OCI-LY7 (cell line): ENCODE data around the gene HSPB3. TPM values are rescaled to one million over a fixed set of nuclear protein-coding genes. Genes with fewer than 3 reads are reported as not detected.
"Not testable (repeated sequence)": the region's sequence is repeated elsewhere in the genome, so short reads cannot be mapped to it uniquely, and the experiment has no call there.

Experiments used
- BruUV-seq: library from RNA; stranded (reverse); fragments of 400-500 nt; replicated peaks from 2 replicates; lab custom pipeline; 2021; lab: Mats Ljungman, UMichigan
- CTCF ChIA-PET: fragments of 300-600 bp; sonication (Branson Sonifier 250); formaldehyde crosslinking; loops from one replicate; lab custom pipeline; 2022; ENCODE audit warnings: antibody characterized with exemption; ENCODE audit not compliant: unreplicated experiment; lab: Charles Lee
- POLR2A ChIA-PET: fragments of 300-600 bp; sonication (Branson Sonifier 250); formaldehyde crosslinking; loops from one replicate; lab custom pipeline; 2022; ENCODE audit warnings: antibody characterized with exemption; lab: Charles Lee
- DNase-seq: peaks from one replicate; pipeline ENCODE4 v3.0.0-alpha.2; 2015; ENCODE audit warnings: low spot score
- H2AFZ ChIP-seq: fragments of 200-600 bp; sonication (generic), shearing (Covaris generic); 2 replicates; pipeline ENCODE4 v1.6.1; 2014; ENCODE audit warnings: mild to moderate bottlenecking, antibody characterized with exemption, low read length, moderate library complexity
- H3K27ac ChIP-seq: fragments of 200-600 bp; sonication (generic); 2 replicates; pipeline ENCODE4 v1.5.1; 2014; ENCODE audit warnings: mixed run types, low read depth, mild to moderate bottlenecking, moderate library complexity, low read length, inconsistent platforms; ENCODE audit not compliant: poor library complexity, severe bottlenecking
- H3K36me3 ChIP-seq: fragments of 200-600 bp; sonication (generic); 2 replicates; pipeline ENCODE4 v1.6.1; 2014; ENCODE audit warnings: mild to moderate bottlenecking, antibody characterized with exemption, low read length, moderate library complexity, mixed read lengths; ENCODE audit not compliant: insufficient read depth
- H3K4me1 ChIP-seq: fragments of 200-600 bp; sonication (generic); 2 replicates; pipeline ENCODE4 v1.5.1; 2014; ENCODE audit warnings: mild to moderate bottlenecking, low read length; ENCODE audit not compliant: insufficient read depth, poor library complexity, severe bottlenecking
- H3K4me2 ChIP-seq: fragments of 200-600 bp; sonication (generic); 2 replicates; pipeline ENCODE4 v1.6.1; 2014; ENCODE audit warnings: mild to moderate bottlenecking, low read length
- H3K4me3 ChIP-seq: fragments of 200-600 bp; sonication (generic); 2 replicates; pipeline ENCODE4 v1.5.1; 2014; ENCODE audit warnings: mild to moderate bottlenecking, low read depth, low read length; ENCODE audit not compliant: poor library complexity, severe bottlenecking
- H3K79me2 ChIP-seq: fragments of 200-600 bp; sonication (generic); 2 replicates; pipeline ENCODE4 v1.6.1; 2016; ENCODE audit warnings: low read depth, mild to moderate bottlenecking, low read length, moderate library complexity, mixed read lengths; ENCODE audit not compliant: insufficient read depth
- H3K9me2 ChIP-seq: fragments of 200-600 bp; sonication (generic); 2 replicates; pipeline ENCODE4 v1.6.1; 2016; ENCODE audit warnings: mild to moderate bottlenecking, low read length, mixed read lengths; ENCODE audit not compliant: insufficient read depth
- H3K9me3 ChIP-seq: fragments of 200-600 bp; sonication (generic); 2 replicates; pipeline ENCODE4 v1.6.1; 2014; ENCODE audit warnings: mild to moderate bottlenecking, mixed run types, low read length, mixed read lengths
- H4K20me1 ChIP-seq: fragments of 200-600 bp; sonication (generic); 2 replicates; pipeline ENCODE4 v1.6.1; 2014; ENCODE audit warnings: mild to moderate bottlenecking, antibody characterized with exemption, low read length, moderate library complexity, mixed read lengths; ENCODE audit not compliant: insufficient read depth
- EZH2phosphoT487 ChIP-seq: fragments of 200-600 bp; sonication (generic); IDR thresholded peaks from 2 replicates; pipeline ENCODE4 v1.6.1; 2018; ENCODE audit warnings: low read depth, borderline replicate concordance, mild to moderate bottlenecking, mixed run types, antibody characterized with exemption, low read length, moderate library complexity, mixed read lengths
- intact Hi-C: fragments of 100-400 bp; cut with micrococcal nuclease; formaldehyde crosslinking; loops from one replicate; pipeline ENCODE4 v1.10.0; 2022; ENCODE audit not compliant: unreplicated experiment
- total RNA-seq, 2 experiments: library from RNA; depleted of rRNA in 1 of 2; stranded (reverse); fragments of >200 nt in 1 of 2; shearing (Covaris generic) in 1 of 2; gene quantifications; 2 replicates each; pipeline ENCODE4 v1.2.3, GENCODE V29; 2014 to 2022
- TF ChIP-seq, protein P1 (sequence below): fragments of 200-600 bp; sonication (generic); conservative IDR thresholded peaks from 2 replicates; pipeline ENCODE4 v1.5.1; 2014; ENCODE audit warnings: mild to moderate bottlenecking, antibody characterized with exemption, low read length, moderate library complexity, mixed read lengths

The HSPB3 gene
- total RNA-seq, 2 experiments from 2014 or later: not detected

DNA sequence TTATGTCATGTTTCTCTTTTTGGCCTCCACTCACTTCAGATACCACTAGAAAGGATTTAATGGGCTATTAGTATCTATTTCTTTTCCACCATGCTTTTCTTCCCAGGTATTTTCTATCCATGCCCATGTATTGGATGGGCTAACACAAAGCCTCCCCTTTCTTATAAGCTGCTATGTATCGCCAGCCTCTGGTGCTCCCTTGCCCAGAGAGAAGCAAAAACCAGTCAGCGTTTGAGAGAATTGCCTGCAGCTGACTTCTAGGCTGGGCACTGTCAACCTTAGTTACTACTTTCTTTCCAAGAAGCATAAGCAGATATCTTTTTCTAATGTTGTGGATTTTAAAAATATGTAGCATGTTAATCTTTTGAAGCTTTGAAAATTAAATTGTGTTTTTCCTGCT is 30.2 kb upstream of the HSPB3 start:
- Histone ChIP-seq H3K79me2 (no peaks in the 10 kb centered on the region), H2AFZ (no peak overlapping the region), H3K27ac (no peak overlapping the region), H4K20me1 (no peaks in the 10 kb centered on the region), H3K9me3 (no peaks in the 10 kb centered on the region), H3K9me2 (no peaks in the 10 kb centered on the region), H3K4me2 (no peak overlapping the region), H3K36me3 (no peaks in the 10 kb centered on the region), H3K4me3 (no peak overlapping the region), H3K4me1 (no peaks in the 10 kb centered on the region)
- CTCF ChIA-PET: no interaction called here
- no TSS peak for BruUV-seq
- no peak for DNase-seq
- POLR2A ChIA-PET: interaction anchor here (1.3 to 2.5 kb wide), 2 partner anchors 13 to 15 kb away, joined by 6 to 10 read pairs; no protein-coding TSS in a partner anchor
- intact Hi-C loops: no loop called here
- TF ChIP-seq EZH2phosphoT487: no peak
- TF ChIP-seq, protein P1, sequence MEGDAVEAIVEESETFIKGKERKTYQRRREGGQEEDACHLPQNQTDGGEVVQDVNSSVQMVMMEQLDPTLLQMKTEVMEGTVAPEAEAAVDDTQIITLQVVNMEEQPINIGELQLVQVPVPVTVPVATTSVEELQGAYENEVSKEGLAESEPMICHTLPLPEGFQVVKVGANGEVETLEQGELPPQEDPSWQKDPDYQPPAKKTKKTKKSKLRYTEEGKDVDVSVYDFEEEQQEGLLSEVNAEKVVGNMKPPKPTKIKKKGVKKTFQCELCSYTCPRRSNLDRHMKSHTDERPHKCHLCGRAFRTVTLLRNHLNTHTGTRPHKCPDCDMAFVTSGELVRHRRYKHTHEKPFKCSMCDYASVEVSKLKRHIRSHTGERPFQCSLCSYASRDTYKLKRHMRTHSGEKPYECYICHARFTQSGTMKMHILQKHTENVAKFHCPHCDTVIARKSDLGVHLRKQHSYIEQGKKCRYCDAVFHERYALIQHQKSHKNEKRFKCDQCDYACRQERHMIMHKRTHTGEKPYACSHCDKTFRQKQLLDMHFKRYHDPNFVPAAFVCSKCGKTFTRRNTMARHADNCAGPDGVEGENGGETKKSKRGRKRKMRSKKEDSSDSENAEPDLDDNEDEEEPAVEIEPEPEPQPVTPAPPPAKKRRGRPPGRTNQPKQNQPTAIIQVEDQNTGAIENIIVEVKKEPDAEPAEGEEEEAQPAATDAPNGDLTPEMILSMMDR: no peak

DNA sequence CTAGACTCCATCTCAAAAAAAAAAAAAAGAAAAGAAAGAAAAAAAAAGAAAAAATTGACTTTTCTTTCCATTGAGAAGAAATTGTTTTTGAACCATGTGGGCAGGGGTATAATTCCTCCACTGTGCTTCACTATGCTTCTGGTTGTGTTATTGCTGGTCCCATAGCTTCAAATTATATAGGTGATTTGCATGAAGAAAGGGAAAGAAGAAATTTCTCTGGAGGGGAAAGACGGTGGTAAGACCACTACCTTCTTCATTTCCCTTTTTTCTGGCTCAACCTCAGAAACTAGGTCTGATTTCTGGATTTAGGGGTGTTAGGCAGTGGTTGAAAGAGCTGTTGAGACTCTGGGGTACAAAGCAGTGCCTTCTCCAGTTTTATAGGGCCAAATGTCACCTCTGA is 29.3 kb upstream of the HSPB3 start:
- Histone ChIP-seq H3K4me3 (no peak overlapping the region), H3K4me2 (no peak overlapping the region), H3K36me3 (no peaks in the 10 kb centered on the region), H3K27ac (no peak overlapping the region), H3K4me1 (no peaks in the 10 kb centered on the region), H3K9me3 (no peaks in the 10 kb centered on the region), H2AFZ (no peak overlapping the region), H3K9me2 (no peaks in the 10 kb centered on the region), H3K79me2 (no peaks in the 10 kb centered on the region), H4K20me1 (no peaks in the 10 kb centered on the region)
- no peak for DNase-seq
- CTCF ChIA-PET: interaction anchor here (0.6 kb wide), 1 partner anchor 1616 kb away, joined by 3 read pairs; no protein-coding TSS in a partner anchor
- BruUV-seq: no TSS peak
- POLR2A ChIA-PET: interaction anchor here (0.5 to 2.5 kb wide), 4 partner anchors 14 to 309 kb away, joined by 3 to 10 read pairs (median 4); no protein-coding TSS in a partner anchor
- intact Hi-C loops: no loop called here
- TF ChIP-seq, protein P1: no peak
- no peak for TF ChIP-seq EZH2phosphoT487

DNA sequence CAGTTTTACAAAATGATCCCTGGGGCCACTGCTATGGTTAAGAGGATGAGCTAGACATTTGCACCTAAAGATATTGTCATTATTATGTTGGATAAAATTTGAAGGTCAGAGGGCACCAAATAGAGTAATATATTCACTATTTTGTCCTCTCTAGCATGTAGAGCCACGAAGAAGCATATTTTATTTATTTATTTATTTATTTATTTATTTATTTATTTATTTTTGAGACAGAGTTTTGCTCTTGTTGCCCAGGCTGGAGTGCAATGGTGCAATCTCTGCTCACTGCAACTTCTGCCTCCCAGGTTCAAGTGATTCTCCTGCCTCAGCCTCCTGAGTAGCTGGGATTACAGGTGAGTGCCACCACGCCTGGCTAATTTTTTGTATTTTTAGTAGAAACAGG is 20.8 kb upstream of the HSPB3 start:
- H3K9me2 ChIP-seq, intact Hi-C loops, H3K27ac ChIP-seq, H3K4me3 ChIP-seq, H3K9me3 ChIP-seq, H3K36me3 ChIP-seq, BruUV-seq, H4K20me1 ChIP-seq, CTCF ChIA-PET, DNase-seq, H2AFZ ChIP-seq, H3K79me2 ChIP-seq, H3K4me2 ChIP-seq: not testable (repeated sequence)
- H3K4me1 ChIP-seq: peaks cover 13% of the 10 kb centered on the region
- POLR2A ChIA-PET: interaction anchor here (0.7 kb wide), 3 partner anchors 15 to 431 kb away, joined by 3 read pairs; no protein-coding TSS in a partner anchor
